Neural progenitor cell (in vitro differentiated cells): ENCODE results near the gene ZIC5. TPM values are rescaled to one million over a fixed set of nuclear protein-coding genes. Genes with fewer than 3 reads are reported as not detected.
A peak's percentile ranks its signal among the peaks of the same experiment; 100 is the strongest.

Experiments used
- DNase-seq: peaks from one replicate; pipeline ENCODE4 v3.0.0-alpha.2; 2016; ENCODE audit warnings: low spot score
- H2AFZ ChIP-seq: fragments of 200-600 bp; sonication (generic); replicated peaks from 2 replicates; pipeline ENCODE4 v1.6.1; 2016; ENCODE audit warnings: antibody characterized with exemption
- H3F3A ChIP-seq: fragments of 200-600 bp; sonication (generic); 2 replicates; pipeline ENCODE4 v1.6.1; 2016; ENCODE audit warnings: antibody characterized with exemption, low read depth
- H3K27ac ChIP-seq: fragments of 200-600 bp; sonication (generic); 2 replicates; pipeline ENCODE4 v1.5.1; 2016; ENCODE audit warnings: mild to moderate bottlenecking
- H3K27me3 ChIP-seq: fragments of 200-600 bp; sonication (generic); 2 replicates; pipeline ENCODE4 v1.6.1; 2016; ENCODE audit warnings: mild to moderate bottlenecking, moderate library complexity
- H3K36me3 ChIP-seq: fragments of 200-600 bp; sonication (generic); 2 replicates; pipeline ENCODE4 v1.5.1; 2016
- H3K4me1 ChIP-seq: fragments of 200-600 bp; sonication (generic); 2 replicates; pipeline ENCODE4 v1.6.1; 2016; ENCODE audit warnings: mixed run types
- H3K4me2 ChIP-seq: fragments of 200-600 bp; sonication (generic); 2 replicates; pipeline ENCODE4 v1.6.1; 2016
- H3K4me3 ChIP-seq: fragments of 200-600 bp; sonication (generic); 2 replicates; pipeline ENCODE4 v1.5.1; 2016
- H3K79me2 ChIP-seq: fragments of 200-600 bp; sonication (generic); 2 replicates; pipeline ENCODE4 v1.6.1; 2016; ENCODE audit warnings: low read depth
- H3K9ac ChIP-seq: fragments of 200-600 bp; sonication (generic); 2 replicates; pipeline ENCODE4 v1.6.1; 2016
- H3K9me3 ChIP-seq: fragments of 200-600 bp; sonication (generic); 2 replicates; pipeline ENCODE4 v1.5.1; 2016; ENCODE audit warnings: low read depth
- H4K20me1 ChIP-seq: fragments of 200-600 bp; sonication (generic); 2 replicates; pipeline ENCODE4 v1.6.1; 2016; ENCODE audit warnings: low read depth
- H3K27ac Mint-ChIP-seq: 3 replicates; pipeline ENCODE4 v1.8.0; 2021; ENCODE audit warnings: mixed read lengths
- H3K27me3 Mint-ChIP-seq: 2 replicates; pipeline ENCODE4 v1.8.0; 2022; ENCODE audit warnings: low read depth, mild to moderate bottlenecking, inconsistent platforms, moderate library complexity, mixed read lengths; ENCODE audit not compliant: insufficient read depth
- H3K36me3 Mint-ChIP-seq: 3 replicates; pipeline ENCODE4 v1.8.0; 2021; ENCODE audit warnings: mixed read lengths
- H3K4me1 Mint-ChIP-seq: 3 replicates; pipeline ENCODE4 v1.8.0; 2021; ENCODE audit warnings: mixed read lengths
- H3K4me3 Mint-ChIP-seq: 3 replicates; pipeline ENCODE4 v1.8.0; 2021; ENCODE audit warnings: mild to moderate bottlenecking, moderate library complexity, mixed read lengths
- H3K9me3 Mint-ChIP-seq: 3 replicates; pipeline ENCODE4 v1.8.0; 2020; ENCODE audit warnings: mixed read lengths
- CTCF ChIP-seq: fragments of 200-600 bp; sonication (generic); IDR thresholded peaks from 2 replicates; pipeline ENCODE4 v1.5.1; 2017; ENCODE audit warnings: antibody characterized with exemption, mild to moderate bottlenecking
- EZH2 ChIP-seq: fragments of 200-600 bp; sonication (generic); IDR thresholded peaks from 2 replicates; pipeline ENCODE4 v1.6.1; 2017; ENCODE audit warnings: antibody characterized with exemption, mild to moderate bottlenecking, moderate library complexity
- EZH2phosphoT487 ChIP-seq: fragments of 200-600 bp; sonication (generic); IDR thresholded peaks from 2 replicates; pipeline ENCODE4 v1.6.1; 2017; ENCODE audit warnings: antibody characterized with exemption
- total RNA-seq: library from RNA; depleted of rRNA; stranded (reverse); fragments of >200 nt; gene quantifications from 2 replicates; pipeline ENCODE4 v1.2.3, GENCODE V29; 2015; ENCODE audit warnings: low replicate concordance

ZIC5 gene
- total RNA-seq, 1 donor from 2014 or later, result 35.7 TPM

DNA sequence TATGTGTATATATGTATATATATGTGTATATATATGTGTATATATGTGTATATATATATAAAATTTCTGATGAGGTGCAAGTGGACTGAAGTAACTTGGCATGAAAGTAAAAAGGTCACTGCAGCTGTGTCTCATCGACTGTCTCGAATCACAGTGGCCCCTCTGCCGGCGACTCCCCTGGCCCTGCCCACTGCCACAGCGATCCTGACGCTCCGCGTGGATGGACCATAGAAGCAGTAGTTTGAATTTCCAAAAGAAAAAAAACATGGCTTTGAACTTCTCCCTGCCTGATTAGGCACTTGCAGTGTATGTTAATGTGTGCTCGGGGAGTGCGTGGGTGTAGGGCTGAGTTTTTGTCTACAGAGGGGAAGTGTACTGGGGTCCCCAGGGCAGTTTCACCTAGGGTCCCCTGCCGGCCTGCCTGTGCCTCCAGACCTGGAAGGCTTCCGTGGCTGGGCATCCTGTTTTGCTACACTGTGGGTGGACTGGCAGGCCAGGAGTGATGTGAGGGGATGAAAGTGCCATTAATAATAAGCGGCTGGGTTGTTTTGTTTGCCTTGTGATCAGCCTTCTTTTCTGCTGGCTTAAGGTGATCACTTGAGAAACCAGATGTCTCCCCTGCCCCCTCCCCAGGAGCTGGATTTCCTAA is 10.8 kb downstream of the ZIC5 start:
- H3K27ac Mint-ChIP-seq, result peak overlapping the region; percentile 65
- Histone ChIP-seq H3K36me3 (peaks cover 11% of the 10 kb centered on the region), H3K4me3 (peak overlapping the region; percentile 56), H3K79me2 (peaks cover 71% of the 10 kb centered on the region), H3F3A (peaks cover 97% of the 10 kb centered on the region), H4K20me1 (peaks cover 43% of the 10 kb centered on the region), H3K9ac (no peak overlapping the region), H3K4me2 (peak overlapping the region; percentile 93), H3K9me3 (no peaks in the 10 kb centered on the region), H2AFZ (no peak overlapping the region), H3K4me1 (peaks cover 78% of the 10 kb centered on the region), H3K27ac (no peak overlapping the region), H3K27me3 (peaks cover 19% of the 10 kb centered on the region)
- H3K27me3 Mint-ChIP-seq, result peaks cover 3% of the 10 kb centered on the region
- peak overlapping the region; percentile 64 for H3K4me3 Mint-ChIP-seq
- H3K4me1 Mint-ChIP-seq, result peaks cover 75% of the 10 kb centered on the region
- H3K9me3 Mint-ChIP-seq, result no peaks in the 10 kb centered on the region
- DNase-seq, result peak; percentile 39
- TF ChIP-seq EZH2, result no peak
- no peak for TF ChIP-seq CTCF
- no peak for TF ChIP-seq EZH2phosphoT487
- peaks cover 17% of the 10 kb centered on the region for H3K36me3 Mint-ChIP-seq

- peaks cover 32% of the 10 kb centered on the region for H4K20me1 ChIP-seq
- H3K9me3 ChIP-seq, result no peaks in the 10 kb centered on the region
- no peak for TF ChIP-seq EZH2
- TF ChIP-seq EZH2phosphoT487, result no peak
- TF ChIP-seq CTCF, result peak; percentile 80
- peaks cover 12% of the 10 kb centered on the region for H3K36me3 Mint-ChIP-seq
- peak; percentile 68 for DNase-seq
- peaks cover 99% of the 10 kb centered on the region for H3F3A ChIP-seq
- H3K36me3 ChIP-seq, result peaks cover 11% of the 10 kb centered on the region
- H3K27ac ChIP-seq, result peak overlapping the region; percentile 53
- peaks cover 3% of the 10 kb centered on the region for H3K27me3 Mint-ChIP-seq
- peaks cover 78% of the 10 kb centered on the region for H3K4me1 Mint-ChIP-seq
- peak overlapping the region; percentile 93 for H3K4me2 ChIP-seq
- H3K4me3 Mint-ChIP-seq, result peak overlapping the region; percentile 92
- H3K4me3 ChIP-seq, result peak overlapping the region; percentile 56
- no peaks in the 10 kb centered on the region for H3K9me3 Mint-ChIP-seq
- H3K27me3 ChIP-seq, result peaks cover 30% of the 10 kb centered on the region
- H3K79me2 ChIP-seq, result peaks cover 68% of the 10 kb centered on the region
- peak overlapping the region; percentile 99 for H3K27ac Mint-ChIP-seq
- H2AFZ ChIP-seq, result peak overlapping the region; percentile 13
- peaks cover 81% of the 10 kb centered on the region for H3K4me1 ChIP-seq
- H3K9ac ChIP-seq, result no peak overlapping the region
Measured at GRCh38 chr13:99959540-99960230, 11.9 kb downstream of the ZIC5 start.

DNA sequence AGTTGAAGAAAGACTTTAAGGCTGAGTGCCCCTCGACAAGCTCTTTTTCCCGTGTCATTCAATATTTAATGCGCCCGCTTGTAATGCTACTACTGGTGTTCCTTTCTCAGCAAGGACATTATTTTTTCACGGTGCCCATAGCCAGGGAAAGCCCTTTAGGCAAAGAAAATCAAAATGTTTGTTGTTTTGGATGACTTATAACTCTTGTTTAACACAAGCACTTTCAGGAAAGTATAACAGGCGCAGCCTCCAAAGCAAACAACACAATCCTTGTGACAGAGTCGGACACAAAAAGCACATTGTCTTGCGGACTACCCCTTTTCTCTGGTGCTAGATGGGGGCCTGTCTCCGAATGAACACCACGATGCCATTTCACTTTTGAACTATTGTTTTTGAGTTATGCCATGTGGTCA is 12.4 kb downstream of the ZIC5 start:
- Histone ChIP-seq H3K9ac (no peak overlapping the region), H3K4me2 (peak overlapping the region; percentile 93), H3K4me1 (peaks cover 77% of the 10 kb centered on the region), H3K4me3 (peak overlapping the region; percentile 56), H3K36me3 (peaks cover 7% of the 10 kb centered on the region), H3K27ac (peak overlapping the region; percentile 53), H4K20me1 (peaks cover 27% of the 10 kb centered on the region), H3K27me3 (peaks cover 30% of the 10 kb centered on the region), H3F3A (peaks cover 97% of the 10 kb centered on the region), H2AFZ (no peak overlapping the region), H3K79me2 (peaks cover 62% of the 10 kb centered on the region), H3K9me3 (no peaks in the 10 kb centered on the region)
- Mint-ChIP-seq H3K9me3 (no peaks in the 10 kb centered on the region), H3K36me3 (peaks cover 8% of the 10 kb centered on the region), H3K27ac (peak overlapping the region; percentile 99), H3K27me3 (peaks cover 3% of the 10 kb centered on the region), H3K4me3 (peak overlapping the region; percentile 92), H3K4me1 (peaks cover 78% of the 10 kb centered on the region)
- TF ChIP-seq EZH2 (no peak), EZH2phosphoT487 (no peak), CTCF (no peak)
- peak; percentile 59 for DNase-seq
